VCaP (cell line): ENCODE measurements around the gene CXCR4.

Experiments used
- H3K27ac ChIP-seq: fragments of 450-650 bp; 2 replicates; pipeline ENCODE4 v1.5.1; 2017
- TF ChIP-seq, protein P1 (sequence below): fragments of 450-650 bp; conservative IDR thresholded peaks from 2 replicates; pipeline ENCODE4 v1.5.1; 2017; ENCODE audit warnings: mild to moderate bottlenecking, moderate library complexity

CXCR4 gene

GRCh38 chr2:136135921-136136906, 18.3 kb upstream of the CXCR4 start:
- TF ChIP-seq, protein P1, sequence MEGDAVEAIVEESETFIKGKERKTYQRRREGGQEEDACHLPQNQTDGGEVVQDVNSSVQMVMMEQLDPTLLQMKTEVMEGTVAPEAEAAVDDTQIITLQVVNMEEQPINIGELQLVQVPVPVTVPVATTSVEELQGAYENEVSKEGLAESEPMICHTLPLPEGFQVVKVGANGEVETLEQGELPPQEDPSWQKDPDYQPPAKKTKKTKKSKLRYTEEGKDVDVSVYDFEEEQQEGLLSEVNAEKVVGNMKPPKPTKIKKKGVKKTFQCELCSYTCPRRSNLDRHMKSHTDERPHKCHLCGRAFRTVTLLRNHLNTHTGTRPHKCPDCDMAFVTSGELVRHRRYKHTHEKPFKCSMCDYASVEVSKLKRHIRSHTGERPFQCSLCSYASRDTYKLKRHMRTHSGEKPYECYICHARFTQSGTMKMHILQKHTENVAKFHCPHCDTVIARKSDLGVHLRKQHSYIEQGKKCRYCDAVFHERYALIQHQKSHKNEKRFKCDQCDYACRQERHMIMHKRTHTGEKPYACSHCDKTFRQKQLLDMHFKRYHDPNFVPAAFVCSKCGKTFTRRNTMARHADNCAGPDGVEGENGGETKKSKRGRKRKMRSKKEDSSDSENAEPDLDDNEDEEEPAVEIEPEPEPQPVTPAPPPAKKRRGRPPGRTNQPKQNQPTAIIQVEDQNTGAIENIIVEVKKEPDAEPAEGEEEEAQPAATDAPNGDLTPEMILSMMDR: no peak
- no peak overlapping the region for H3K27ac ChIP-seq

GRCh38 chr2:136135462-136135861, 17.5 kb upstream of the CXCR4 start:
- TF ChIP-seq, protein P1: no peak
- H3K27ac ChIP-seq: no peak overlapping the region

- no peak overlapping the region for H3K27ac ChIP-seq
- TF ChIP-seq, protein P1: no peak
These were observed 16.2 kb upstream of the CXCR4 start for GRCh38 chr2:136134126-136134525.

DNA sequence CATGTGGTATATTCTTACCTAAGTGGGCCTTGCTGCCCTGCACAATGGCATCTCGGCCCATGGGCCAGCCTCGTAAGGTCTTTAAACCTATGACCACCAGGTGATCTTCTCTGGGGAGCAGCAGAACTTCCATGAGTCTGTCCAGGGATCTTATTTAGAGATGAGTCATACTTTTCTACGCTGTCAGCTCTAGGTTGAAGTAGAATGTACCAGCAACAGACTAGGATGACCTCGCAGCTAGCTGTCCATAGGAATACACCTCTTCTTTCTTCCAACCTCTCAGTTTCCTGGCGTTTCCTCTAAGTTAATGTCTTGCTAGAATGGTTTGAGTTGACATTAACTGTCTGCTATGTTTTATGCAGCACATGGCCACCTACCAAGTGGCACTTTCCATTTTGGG, 15.6 kb upstream of the CXCR4 start:
- H3K27ac ChIP-seq: no peak overlapping the region
- TF ChIP-seq, protein P1: no peak

DNA sequence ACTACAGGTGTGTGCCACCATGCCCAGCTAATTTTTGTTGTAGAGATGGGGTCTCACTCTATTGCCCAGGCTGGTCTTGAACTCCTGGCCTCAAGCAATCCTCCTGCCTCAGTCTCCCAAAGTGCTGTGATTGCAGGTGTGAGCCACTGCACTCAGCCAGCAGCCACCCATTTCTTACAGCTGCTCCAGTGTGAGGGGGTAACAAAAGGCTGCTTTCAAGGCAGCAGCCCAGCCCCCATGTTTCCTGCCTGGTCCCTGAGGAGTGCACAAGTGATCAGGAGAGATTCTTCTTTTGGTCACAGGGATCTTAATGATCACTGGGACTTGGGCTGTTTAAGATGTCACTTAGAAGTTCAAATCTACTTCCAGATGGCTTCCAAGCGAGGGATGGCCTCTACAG, 15.2 kb upstream of the CXCR4 start:
- no peak overlapping the region for H3K27ac ChIP-seq
- TF ChIP-seq, protein P1: no peak

GRCh38 chr2:136132825-136133155, 14.8 kb upstream of the CXCR4 start:
- H3K27ac ChIP-seq: no peak overlapping the region
- TF ChIP-seq, protein P1: no peak

DNA sequence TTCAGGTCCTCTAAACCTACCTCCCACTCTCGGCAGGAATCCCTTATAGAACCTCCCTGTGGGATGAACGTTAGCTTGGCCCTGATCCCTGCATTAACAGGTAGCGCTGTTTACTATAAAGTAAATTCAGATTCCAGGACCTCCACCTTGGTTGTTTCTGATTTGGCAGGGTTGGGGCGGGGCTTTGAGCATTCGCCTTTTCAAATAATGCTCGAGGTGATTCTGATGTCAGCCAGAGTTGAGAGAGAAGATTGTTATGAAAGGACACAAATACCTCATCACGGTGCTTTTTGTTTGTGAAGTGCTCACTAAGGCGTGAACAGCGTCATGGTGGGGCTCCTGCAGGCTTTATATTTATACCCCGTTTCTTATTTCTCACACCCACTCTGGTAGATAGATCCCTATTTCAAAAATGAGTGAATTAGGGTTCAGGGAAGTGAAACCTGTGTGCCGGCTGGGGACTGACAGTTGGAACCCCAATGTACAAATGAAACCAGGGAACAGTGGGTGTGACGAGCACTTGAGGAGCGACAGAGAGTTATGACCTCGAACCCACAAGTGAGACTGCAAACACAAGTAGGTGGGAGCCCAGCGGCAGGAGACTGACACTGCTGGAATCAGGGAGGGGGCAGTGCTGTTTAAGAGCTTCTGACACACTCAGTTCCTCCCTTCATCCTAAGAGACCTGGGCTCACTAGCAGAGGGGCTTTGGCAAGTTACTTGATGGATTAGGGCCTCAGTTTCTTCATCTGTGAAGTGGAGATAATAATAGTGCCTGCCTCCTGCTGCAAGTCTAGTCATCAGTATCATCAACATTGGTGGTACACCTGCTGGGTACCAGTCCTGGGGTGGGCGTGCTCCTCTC, 14.2 kb upstream of the CXCR4 start:
- TF ChIP-seq, protein P1: no peak
- no peak overlapping the region for H3K27ac ChIP-seq
